ENCODE results near the gene FGF19. TPM values are rescaled to one million over a fixed set of nuclear protein-coding genes. Genes with fewer than 3 reads are reported as not detected.

The FGF19 gene
- polyA plus RNA-seq, 1 experiment = not detected

DNA sequence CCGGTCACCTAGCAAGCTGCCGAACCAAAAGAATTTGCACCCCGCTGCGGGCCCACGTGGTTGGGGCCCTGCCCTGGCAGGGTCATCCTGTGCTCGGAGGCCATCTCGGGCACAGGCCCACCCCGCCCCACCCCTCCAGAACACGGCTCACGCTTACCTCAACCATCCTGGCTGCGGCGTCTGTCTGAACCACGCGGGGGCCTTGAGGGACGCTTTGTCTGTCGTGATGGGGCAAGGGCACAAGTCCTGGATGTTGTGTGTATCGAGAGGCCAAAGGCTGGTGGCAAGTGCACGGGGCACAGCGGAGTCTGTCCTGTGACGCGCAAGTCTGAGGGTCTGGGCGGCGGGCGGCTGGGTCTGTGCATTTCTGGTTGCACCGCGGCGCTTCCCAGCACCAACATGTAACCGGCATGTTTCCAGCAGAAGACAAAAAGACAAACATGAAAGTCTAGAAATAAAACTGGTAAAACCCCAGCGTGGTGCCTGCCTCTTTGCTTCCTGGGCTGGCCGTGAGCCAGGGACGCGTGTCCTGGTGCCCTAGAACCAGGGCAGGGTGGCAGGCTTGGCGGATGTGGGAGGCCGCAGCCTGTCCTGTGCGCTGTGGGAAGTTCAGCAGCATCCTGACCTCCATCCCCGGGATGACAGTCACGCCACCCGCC, 49.7 kb downstream of the FGF19 start:
- TF ChIP-seq, protein P1, sequence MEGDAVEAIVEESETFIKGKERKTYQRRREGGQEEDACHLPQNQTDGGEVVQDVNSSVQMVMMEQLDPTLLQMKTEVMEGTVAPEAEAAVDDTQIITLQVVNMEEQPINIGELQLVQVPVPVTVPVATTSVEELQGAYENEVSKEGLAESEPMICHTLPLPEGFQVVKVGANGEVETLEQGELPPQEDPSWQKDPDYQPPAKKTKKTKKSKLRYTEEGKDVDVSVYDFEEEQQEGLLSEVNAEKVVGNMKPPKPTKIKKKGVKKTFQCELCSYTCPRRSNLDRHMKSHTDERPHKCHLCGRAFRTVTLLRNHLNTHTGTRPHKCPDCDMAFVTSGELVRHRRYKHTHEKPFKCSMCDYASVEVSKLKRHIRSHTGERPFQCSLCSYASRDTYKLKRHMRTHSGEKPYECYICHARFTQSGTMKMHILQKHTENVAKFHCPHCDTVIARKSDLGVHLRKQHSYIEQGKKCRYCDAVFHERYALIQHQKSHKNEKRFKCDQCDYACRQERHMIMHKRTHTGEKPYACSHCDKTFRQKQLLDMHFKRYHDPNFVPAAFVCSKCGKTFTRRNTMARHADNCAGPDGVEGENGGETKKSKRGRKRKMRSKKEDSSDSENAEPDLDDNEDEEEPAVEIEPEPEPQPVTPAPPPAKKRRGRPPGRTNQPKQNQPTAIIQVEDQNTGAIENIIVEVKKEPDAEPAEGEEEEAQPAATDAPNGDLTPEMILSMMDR (IDR thresholded peaks at IDR 0.05; ENCODE audit: insufficient read depth, low read depth, low read length) = no peak
- no peak for DNase-seq (ENCODE audit: low read depth)
- peaks cover 32% of the 10 kb centered on the region for H3K36me3 ChIP-seq (ENCODE audit: control insufficient read depth, insufficient read depth, low read length)
- no peaks in the 10 kb centered on the region for H3K27me3 ChIP-seq (ENCODE audit: control insufficient read depth, insufficient read depth, low read length)
- ChIA-PET CTCF (interaction anchor here (0.9 to 1.1 kb wide), 2 partner anchors 10 to 553 kb away, joined by 4 read pairs; no protein-coding TSS in a partner anchor), POLR2A (no interaction called here)
- H3K4me3 ChIP-seq (ENCODE audit: low read depth, low read length) = no peak overlapping the region

DNA sequence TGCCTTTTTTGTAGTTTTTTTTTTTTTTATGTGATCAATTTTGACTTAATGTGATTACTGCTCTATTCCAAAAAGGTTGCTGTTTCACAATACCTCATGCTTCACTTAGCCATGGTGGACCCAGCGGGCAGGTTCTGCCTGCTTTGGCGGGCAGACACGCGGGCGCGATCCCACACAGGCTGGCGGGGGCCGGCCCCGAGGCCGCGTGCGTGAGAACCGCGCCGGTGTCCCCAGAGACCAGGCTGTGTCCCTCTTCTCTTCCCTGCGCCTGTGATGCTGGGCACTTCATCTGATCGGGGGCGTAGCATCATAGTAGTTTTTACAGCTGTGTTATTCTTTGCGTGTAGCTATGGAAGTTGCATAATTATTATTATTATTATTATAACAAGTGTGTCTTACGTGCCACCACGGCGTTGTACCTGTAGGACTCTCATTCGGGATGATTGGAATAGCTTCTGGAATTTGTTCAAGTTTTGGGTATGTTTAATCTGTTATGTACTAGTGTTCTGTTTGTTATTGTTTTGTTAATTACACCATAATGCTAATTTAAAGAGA, 50.3 kb downstream of the FGF19 start:
- TF ChIP-seq, protein P1 (IDR thresholded peaks at IDR 0.05; ENCODE audit: insufficient read depth, low read depth, low read length) = no peak

DNA sequence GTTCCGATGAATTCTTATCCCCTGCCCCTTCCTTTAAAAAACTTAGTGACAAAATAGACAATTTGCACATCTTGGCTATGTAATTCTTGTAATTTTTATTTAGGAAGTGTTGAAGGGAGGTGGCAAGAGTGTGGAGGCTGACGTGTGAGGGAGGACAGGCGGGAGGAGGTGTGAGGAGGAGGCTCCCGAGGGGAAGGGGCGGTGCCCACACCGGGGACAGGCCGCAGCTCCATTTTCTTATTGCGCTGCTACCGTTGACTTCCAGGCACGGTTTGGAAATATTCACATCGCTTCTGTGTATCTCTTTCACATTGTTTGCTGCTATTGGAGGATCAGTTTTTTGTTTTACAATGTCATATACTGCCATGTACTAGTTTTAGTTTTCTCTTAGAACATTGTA, 50.8 kb downstream of the FGF19 start:
- Histone ChIP-seq H3K4me3 (ENCODE audit: low read depth, low read length) (no peak overlapping the region), H3K36me3 (ENCODE audit: control insufficient read depth, insufficient read depth, low read length) (peaks cover 42% of the 10 kb centered on the region), H3K27me3 (ENCODE audit: control insufficient read depth, insufficient read depth, low read length) (no peaks in the 10 kb centered on the region)
- TF ChIP-seq, protein P1 (IDR thresholded peaks at IDR 0.05; ENCODE audit: insufficient read depth, low read depth, low read length) = no peak
- POLR2A ChIA-PET = interaction anchor here (0.6 kb wide), 1 partner anchor 203 kb away, joined by 3 read pairs; no protein-coding TSS in a partner anchor
- CTCF ChIA-PET = interaction anchor here (1.1 kb wide), 1 partner anchor 551 kb away, joined by 4 read pairs; no protein-coding TSS in a partner anchor
- no peak for DNase-seq (ENCODE audit: low read depth)

More for the DNA sequence above, 50.3 kb downstream of the FGF19 start:
- CTCF ChIA-PET = interaction anchor here (0.9 to 1.1 kb wide), 2 partner anchors 9 to 552 kb away, joined by 4 read pairs; no protein-coding TSS in a partner anchor
- Histone ChIP-seq H3K36me3 (ENCODE audit: control insufficient read depth, insufficient read depth, low read length) (peaks cover 38% of the 10 kb centered on the region), H3K27me3 (ENCODE audit: control insufficient read depth, insufficient read depth, low read length) (no peaks in the 10 kb centered on the region), H3K4me3 (ENCODE audit: low read depth, low read length) (no peak overlapping the region)
- POLR2A ChIA-PET = no interaction called here
- DNase-seq (ENCODE audit: low read depth) = no peak

GRCh38 chr11:69651834-69652620, 51.8 kb downstream of the FGF19 start:
- H3K4me3 ChIP-seq (ENCODE audit: low read depth, low read length) = no peak overlapping the region
- peaks cover 50% of the 10 kb centered on the region for H3K36me3 ChIP-seq (ENCODE audit: control insufficient read depth, insufficient read depth, low read length)
- ChIA-PET POLR2A (no interaction called here), CTCF (interaction anchor here (0.7 kb wide), 1 partner anchor 13 kb away, joined by 3 read pairs; no protein-coding TSS in a partner anchor)
- DNase-seq (ENCODE audit: low read depth) = no peak
- no peaks in the 10 kb centered on the region for H3K27me3 ChIP-seq (ENCODE audit: control insufficient read depth, insufficient read depth, low read length)
- TF ChIP-seq, protein P1 (IDR thresholded peaks at IDR 0.05; ENCODE audit: insufficient read depth, low read depth, low read length) = no peak

GRCh38 chr11:69650832-69651344, 52.9 kb downstream of the FGF19 start:
- TF ChIP-seq, protein P1 (IDR thresholded peaks at IDR 0.05; ENCODE audit: insufficient read depth, low read depth, low read length) = no peak
- Histone ChIP-seq H3K36me3 (ENCODE audit: control insufficient read depth, insufficient read depth, low read length) (peaks cover 57% of the 10 kb centered on the region), H3K27me3 (ENCODE audit: control insufficient read depth, insufficient read depth, low read length) (no peaks in the 10 kb centered on the region), H3K4me3 (ENCODE audit: low read depth, low read length) (no peak overlapping the region)
- ChIA-PET POLR2A (no interaction called here), CTCF (no interaction called here)
- DNase-seq (ENCODE audit: low read depth) = no peak
